Activated naive CD4-positive, alpha-beta T cell treated with anti-CD3 and anti-CD28 coated beads, Interleukin-2, amount 50 U/mL, for 72 hours (primary cell): ENCODE measurements around the gene FKBP9. TPM values are rescaled to one million over a fixed set of nuclear protein-coding genes. Genes with fewer than 3 reads are reported as not detected.

Source experiments
- total RNA-seq, 2 donors: library from RNA; stranded (reverse); gene quantifications; one replicate each; pipeline ENCODE4 v1.2.3, GENCODE V29; 2022

The FKBP9 gene
- total RNA-seq, 2 donors from 2014 or later = 2.1 TPM; not detected in 1

Other genes starting within 250 kb of the FKBP9 start
- gene KBTBD2, start 65.7 kb upstream of the FKBP9 start, total RNA-seq = 10 to 100 TPM; 35.7 to 49.5 TPM
- gene NT5C3A, start 105.3 kb downstream of the FKBP9 start, total RNA-seq = 10 to 100 TPM; 37.9 to 53.5 TPM
- gene RP9, start 152.0 kb downstream of the FKBP9 start, total RNA-seq = 10 to 100 TPM in 1 of 2 donors, 1 to 10 TPM in 1; 7.6 to 12.1 TPM
- 10 to 100 TPM in 1 of 2 donors, 1 to 10 TPM in 1; 9.6 to 14.4 TPM for gene BBS9, start 172.1 kb downstream of the FKBP9 start, total RNA-seq